AG10803 (cell line): ENCODE results near the gene PCK2.

ENCODE experiments used
- DNase-seq: peaks from one replicate; pipeline ENCODE4 v3.0.0; 2010; ENCODE audit warnings: low read depth
- H3K4me3 ChIP-seq: 2 replicates; pipeline ENCODE4 v1.5.1; 2011; ENCODE audit warnings: mild to moderate bottlenecking, low read length, control low read depth
- CTCF ChIP-seq: conservative IDR thresholded peaks from 2 replicates; pipeline ENCODE4 v1.5.1; 2011; ENCODE audit warnings: mild to moderate bottlenecking, low read length, control low read depth, inconsistent platforms

Gene PCK2

GRCh38 chr14:24074625-24075484 lies 19.3 kb upstream of the PCK2 start:
- no peak for DNase-seq
- no peak overlapping the region for H3K4me3 ChIP-seq
- no peak for TF ChIP-seq CTCF

DNA sequence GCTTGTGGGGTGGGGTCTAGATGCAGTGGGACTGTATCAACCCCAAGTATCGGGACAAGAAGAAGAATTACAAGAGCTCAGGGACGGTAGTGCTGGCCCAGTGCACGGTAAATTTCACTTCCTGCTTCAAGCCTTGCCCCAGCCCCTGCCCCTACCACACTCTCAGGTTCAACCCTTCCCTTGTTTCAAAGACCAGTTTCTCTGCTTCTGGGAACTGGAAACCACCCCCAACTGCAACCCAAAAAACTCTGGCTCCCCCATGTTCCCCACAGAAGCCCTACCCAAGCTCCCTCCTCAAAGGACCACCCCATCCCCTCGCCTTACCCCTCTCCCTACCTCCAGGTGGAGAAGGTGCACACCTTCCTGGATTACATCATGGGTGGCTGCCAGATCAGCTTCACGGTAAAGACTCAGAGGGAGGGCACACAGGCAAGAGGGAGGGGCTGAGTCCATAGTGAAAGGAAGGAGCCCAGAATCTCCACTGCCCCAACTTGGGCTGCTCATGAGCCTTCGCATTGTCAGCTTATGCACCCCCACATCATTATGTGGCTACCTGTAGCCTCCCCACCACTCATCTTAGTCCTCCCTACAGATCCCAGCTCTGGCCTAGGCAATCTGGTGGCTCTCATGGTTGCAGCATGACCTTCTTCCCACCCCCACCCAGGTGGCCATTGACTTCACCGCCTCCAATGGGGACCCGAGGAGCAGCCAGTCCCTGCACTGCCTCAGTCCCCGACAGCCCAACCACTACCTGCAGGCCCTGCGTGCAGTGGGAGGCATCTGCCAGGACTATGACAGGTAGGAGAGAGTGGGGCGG lies 18.4 kb upstream of the PCK2 start:
- no peak overlapping the region for H3K4me3 ChIP-seq
- DNase-seq: no peak
- no peak for TF ChIP-seq CTCF

GRCh38 chr14:24076302-24076601 lies 17.9 kb upstream of the PCK2 start:
- DNase-seq: no peak
- no peak overlapping the region for H3K4me3 ChIP-seq
- no peak for TF ChIP-seq CTCF

DNA sequence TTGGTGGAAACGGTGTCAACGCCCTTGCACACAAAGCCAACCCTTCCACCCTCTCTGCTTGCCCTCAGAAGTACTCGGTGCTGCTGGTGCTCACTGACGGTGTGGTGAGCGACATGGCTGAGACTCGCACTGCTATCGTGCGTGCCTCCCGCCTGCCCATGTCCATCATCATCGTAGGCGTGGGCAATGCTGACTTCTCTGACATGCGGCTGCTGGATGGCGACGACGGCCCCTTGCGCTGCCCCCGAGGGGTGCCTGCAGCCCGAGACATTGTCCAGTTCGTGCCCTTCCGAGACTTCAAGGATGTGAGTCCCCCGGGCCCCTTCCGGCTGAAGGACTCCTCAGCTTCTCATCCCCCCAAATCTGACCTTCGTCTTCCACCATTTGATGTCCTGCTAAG lies 17.0 kb upstream of the PCK2 start:
- no peak overlapping the region for H3K4me3 ChIP-seq
- TF ChIP-seq CTCF: no peak
- DNase-seq: no peak

DNA sequence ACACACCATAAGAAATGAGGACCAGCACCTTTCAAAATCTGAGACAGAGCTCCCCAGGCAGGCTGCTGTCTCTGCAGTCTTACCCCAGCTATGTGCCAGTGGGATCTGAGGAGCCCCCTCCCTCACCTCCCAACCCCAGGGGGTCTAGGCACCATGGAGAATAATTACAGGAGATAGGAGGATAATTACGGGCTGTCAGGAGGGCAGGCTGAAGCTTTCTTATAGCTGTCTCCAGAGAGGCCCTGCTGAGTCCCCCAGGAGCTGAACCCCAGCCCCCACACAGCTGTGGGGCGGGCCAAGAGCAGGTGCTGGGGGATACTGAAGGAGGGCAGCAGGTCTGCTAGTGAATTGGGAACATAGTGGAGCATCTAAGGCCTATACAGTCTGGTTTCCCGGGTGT lies 16.0 kb upstream of the PCK2 start:
- no peak overlapping the region for H3K4me3 ChIP-seq
- no peak for TF ChIP-seq CTCF
- DNase-seq: no peak

GRCh38 chr14:24079491-24080141 lies 14.5 kb upstream of the PCK2 start:
- TF ChIP-seq CTCF: no peak
- DNase-seq: no peak
- no peak overlapping the region for H3K4me3 ChIP-seq
